ENCODE results near the gene ANKRD53. TPM values are rescaled to one million over a fixed set of nuclear protein-coding genes. Genes with fewer than 3 reads are reported as not detected.
"Not testable (repeated sequence)": the region's sequence is repeated elsewhere in the genome, so short reads cannot be mapped to it uniquely, and the experiment has no call there.

Gene ANKRD53
- total and polyA plus RNA-seq, 4 donors = 0.63 to 2.5 (median 0.76) TPM

- H3K36me3 ChIP-seq (ENCODE audit: control insufficient read depth in 4 of 4, insufficient read depth in 4 of 4, low read length in 4 of 4) = no peaks in the 10 kb centered on the region
- no peak for ATAC-seq (ENCODE audit: insufficient read depth, low FRiP score)
- no peak overlapping the region for H3K4me3 ChIP-seq
- no peak for TF ChIP-seq CTCF (IDR thresholded peaks at IDR 0.05; ENCODE audit: control extremely low read depth, extremely low read depth)
- DNase-seq = no peak
- peaks cover 0 to 12% (median 0%) of the 10 kb centered on the region in 3 donors for H3K27me3 ChIP-seq (ENCODE audit: control insufficient read depth in 3 of 3, insufficient read depth in 3 of 3, low read length in 2 of 3)
- peaks cover 0 to 3% (median 0%) of the 10 kb centered on the region in 4 donors for H3K9me3 ChIP-seq (ENCODE audit: control insufficient read depth in 4 of 4, insufficient read depth in 3 of 4, low read length in 3 of 4)
- H3K4me1 ChIP-seq (ENCODE audit: control insufficient read depth in 5 of 5, insufficient read depth in 5 of 5, low read length in 5 of 5) = no peaks in the 10 kb centered on the region
- H3K9ac ChIP-seq (ENCODE audit: insufficient read depth in 1 of 2, low read length in 2 of 2) = no peak overlapping the region
- no peak overlapping the region for H3K27ac ChIP-seq (ENCODE audit: low read depth in 1 of 2, low read length in 1 of 2)
- 86% methylated on average over 5 of the region's 5 CpGs for WGBS, 2 donors
Observed at GRCh38 chr2:71006955-71007799, 28.7 kb downstream of the ANKRD53 start.

- no peaks in the 10 kb centered on the region for H3K4me1 ChIP-seq (ENCODE audit: control insufficient read depth in 5 of 5, insufficient read depth in 5 of 5, low read length in 5 of 5)
- ATAC-seq (ENCODE audit: insufficient read depth, low FRiP score) = no peak
- whole genome bisulfite sequencing, 2 donors = 93 to 97% methylated on average over 13 of the region's 13 CpGs
- H3K27ac ChIP-seq (ENCODE audit: low read depth in 1 of 2, low read length in 1 of 2) = no peak overlapping the region
- no peak for TF ChIP-seq CTCF (IDR thresholded peaks at IDR 0.05; ENCODE audit: control extremely low read depth, extremely low read depth)
- no peaks in the 10 kb centered on the region for H3K36me3 ChIP-seq (ENCODE audit: control insufficient read depth in 4 of 4, insufficient read depth in 4 of 4, low read length in 4 of 4)
- H3K4me3 ChIP-seq = no peak overlapping the region
- H3K9ac ChIP-seq (ENCODE audit: insufficient read depth in 1 of 2, low read length in 2 of 2) = no peak overlapping the region
- no peak for DNase-seq
- peaks cover 0 to 3% (median 0%) of the 10 kb centered on the region in 4 donors for H3K9me3 ChIP-seq (ENCODE audit: control insufficient read depth in 4 of 4, insufficient read depth in 3 of 4, low read length in 3 of 4)
- H3K27me3 ChIP-seq (ENCODE audit: control insufficient read depth in 3 of 3, insufficient read depth in 3 of 3, low read length in 2 of 3) = peaks cover 0 to 12% (median 0%) of the 10 kb centered on the region in 3 donors
Observed at GRCh38 chr2:71008342-71008741, 29.9 kb downstream of the ANKRD53 start.

GRCh38 chr2:71011786-71012185 is 33.4 kb downstream of the ANKRD53 start:
- ATAC-seq (ENCODE audit: insufficient read depth, low FRiP score); H3K4me1 ChIP-seq (ENCODE audit: control insufficient read depth in 5 of 5, insufficient read depth in 5 of 5, low read length in 5 of 5); H3K27me3 ChIP-seq (ENCODE audit: control insufficient read depth in 3 of 3, insufficient read depth in 3 of 3, low read length in 2 of 3); H3K27ac ChIP-seq (ENCODE audit: low read depth in 1 of 2, low read length in 1 of 2); DNase-seq; H3K36me3 ChIP-seq (ENCODE audit: control insufficient read depth in 4 of 4, insufficient read depth in 4 of 4, low read length in 4 of 4); H3K9ac ChIP-seq (ENCODE audit: insufficient read depth in 1 of 2, low read length in 2 of 2); H3K9me3 ChIP-seq (ENCODE audit: control insufficient read depth in 4 of 4, insufficient read depth in 3 of 4, low read length in 3 of 4); H3K4me3 ChIP-seq: not testable (repeated sequence)
- 23 to 24% methylated on average over 6 of the region's 6 CpGs for WGBS, 2 donors

GRCh38 chr2:71018625-71019024 is 40.2 kb downstream of the ANKRD53 start:
- H3K9me3 ChIP-seq (ENCODE audit: control insufficient read depth in 4 of 4, insufficient read depth in 3 of 4, low read length in 3 of 4) = no peaks in the 10 kb centered on the region
- H3K27me3 ChIP-seq (ENCODE audit: control insufficient read depth in 3 of 3, insufficient read depth in 3 of 3, low read length in 2 of 3) = no peaks in the 10 kb centered on the region
- 88 to 92% methylated on average over 8 of the region's 8 CpGs for WGBS, 2 donors
- no peak for TF ChIP-seq CTCF (IDR thresholded peaks at IDR 0.05; ENCODE audit: control extremely low read depth, extremely low read depth)
- H3K36me3 ChIP-seq (ENCODE audit: control insufficient read depth in 4 of 4, insufficient read depth in 4 of 4, low read length in 4 of 4) = no peaks in the 10 kb centered on the region
- H3K9ac ChIP-seq (ENCODE audit: insufficient read depth in 1 of 2, low read length in 2 of 2) = no peak overlapping the region
- H3K27ac ChIP-seq (ENCODE audit: low read depth in 1 of 2, low read length in 1 of 2) = no peak overlapping the region
- no peak for DNase-seq
- no peaks in the 10 kb centered on the region for H3K4me1 ChIP-seq (ENCODE audit: control insufficient read depth in 5 of 5, insufficient read depth in 5 of 5, low read length in 5 of 5)
- no peak overlapping the region for H3K4me3 ChIP-seq
- ATAC-seq (ENCODE audit: insufficient read depth, low FRiP score) = no peak

- not testable (repeated sequence) for DNase-seq; H3K27ac ChIP-seq (ENCODE audit: low read depth in 1 of 2, low read length in 1 of 2); H3K9ac ChIP-seq (ENCODE audit: insufficient read depth in 1 of 2, low read length in 2 of 2); H3K36me3 ChIP-seq (ENCODE audit: control insufficient read depth in 4 of 4, insufficient read depth in 4 of 4, low read length in 4 of 4); H3K4me1 ChIP-seq (ENCODE audit: control insufficient read depth in 5 of 5, insufficient read depth in 5 of 5, low read length in 5 of 5); H3K9me3 ChIP-seq (ENCODE audit: control insufficient read depth in 4 of 4, insufficient read depth in 3 of 4, low read length in 3 of 4); ATAC-seq (ENCODE audit: insufficient read depth, low FRiP score); H3K27me3 ChIP-seq (ENCODE audit: control insufficient read depth in 3 of 3, insufficient read depth in 3 of 3, low read length in 2 of 3); H3K4me3 ChIP-seq
- 87 to 93% methylated on average over 6 of the region's 6 CpGs for WGBS, 2 donors
Observed at GRCh38 chr2:71019989-71020388, 41.6 kb downstream of the ANKRD53 start.

GRCh38 chr2:71021394-71021793 is 43.0 kb downstream of the ANKRD53 start:
- not testable (repeated sequence) for H3K9me3 ChIP-seq (ENCODE audit: control insufficient read depth in 4 of 4, insufficient read depth in 3 of 4, low read length in 3 of 4); H3K4me3 ChIP-seq; H3K27me3 ChIP-seq (ENCODE audit: control insufficient read depth in 3 of 3, insufficient read depth in 3 of 3, low read length in 2 of 3); H3K36me3 ChIP-seq (ENCODE audit: control insufficient read depth in 4 of 4, insufficient read depth in 4 of 4, low read length in 4 of 4); ATAC-seq (ENCODE audit: insufficient read depth, low FRiP score); H3K9ac ChIP-seq (ENCODE audit: insufficient read depth in 1 of 2, low read length in 2 of 2); H3K4me1 ChIP-seq (ENCODE audit: control insufficient read depth in 5 of 5, insufficient read depth in 5 of 5, low read length in 5 of 5); H3K27ac ChIP-seq (ENCODE audit: low read depth in 1 of 2, low read length in 1 of 2); DNase-seq
- 85 to 88% methylated on average over 14 of the region's 14 CpGs for WGBS, 2 donors

Data from lung (tissue), 12 donors.